ENCODE data around the gene MGST1.

MGST1 gene

GRCh38 chr12:16347391-16348298 lies at the start of gene MGST1:
Gene MGST1 (plus strand): TSS chr12:16347645. CDS start chr12:16354253, 6,608 bp downstream.
- peak; percentile 87 for DNase-seq

- no peak for DNase-seq
Observed at GRCh38 chr12:16299403-16299802, 48.0 kb upstream of the MGST1 start.

- DNase-seq, result no peak
Observed at GRCh38 chr12:16300122-16300521, 47.3 kb upstream of the MGST1 start.

- no peak for DNase-seq
Observed at GRCh38 chr12:16300736-16301135, 46.7 kb upstream of the MGST1 start.

GRCh38 chr12:16303939-16304338 lies 43.5 kb upstream of the MGST1 start:
- DNase-seq, result no peak

- DNase-seq, result no peak
Observed at GRCh38 chr12:16307856-16308475, 39.5 kb upstream of the MGST1 start.

GRCh38 chr12:16310934-16311333 lies 36.5 kb upstream of the MGST1 start:
- DNase-seq, result no peak

GRCh38 chr12:16323010-16323409 lies 24.4 kb upstream of the MGST1 start:
- no peak for DNase-seq

- DNase-seq, result no peak
Observed at GRCh38 chr12:16323638-16324037, 23.8 kb upstream of the MGST1 start.

- no peak for DNase-seq
Observed at GRCh38 chr12:16324272-16324671, 23.2 kb upstream of the MGST1 start.

GRCh38 chr12:16324772-16325171 lies 22.7 kb upstream of the MGST1 start:
- no peak for DNase-seq

GRCh38 chr12:16325426-16325825 lies 22.0 kb upstream of the MGST1 start:
- peak; percentile 32 for DNase-seq

GRCh38 chr12:16327963-16328362 lies 19.5 kb upstream of the MGST1 start:
- DNase-seq, result no peak

- DNase-seq, result no peak
Observed at GRCh38 chr12:16329594-16329993, 17.9 kb upstream of the MGST1 start.

- DNase-seq, result peak; percentile 88
Observed at GRCh38 chr12:16330560-16330959, 16.9 kb upstream of the MGST1 start.

- no peak for DNase-seq
Observed at GRCh38 chr12:16331998-16332397, 15.4 kb upstream of the MGST1 start.

- no peak for DNase-seq
Observed at GRCh38 chr12:16335838-16336237, 11.6 kb upstream of the MGST1 start.

- no peak for DNase-seq
Observed at GRCh38 chr12:16344269-16344668, 3.2 kb upstream of the MGST1 start.

- no peak for DNase-seq
Observed at GRCh38 chr12:16345105-16345504, 2.3 kb upstream of the MGST1 start.

- peak; percentile 75 for DNase-seq
Observed at GRCh38 chr12:16346958-16347357, 487 bp upstream of the MGST1 start.

GRCh38 chr12:16348435-16349130 lies 1.1 kb downstream of the MGST1 start:
- peak; percentile 35 for DNase-seq

- no peak for DNase-seq
Observed at GRCh38 chr12:16349131-16349460, 1.7 kb downstream of the MGST1 start.

- DNase-seq, result no peak
Observed at GRCh38 chr12:16350682-16351081, 3.2 kb downstream of the MGST1 start.

GRCh38 chr12:16352481-16352880 lies 5.0 kb downstream of the MGST1 start:
- no peak for DNase-seq
